Neural cell (in vitro differentiated cells): ENCODE measurements around the gene WWC1. TPM values are rescaled to one million over a fixed set of nuclear protein-coding genes. Genes with fewer than 3 reads are reported as not detected.

Experiments
- H2AFZ ChIP-seq: fragments of 200-600, 300-800 bp; sonication (generic), shearing (Covaris generic); 2 replicates; pipeline ENCODE4 v1.6.0; 2014; ENCODE audit warnings: low read depth, mild to moderate bottlenecking, antibody characterized with exemption, low read length, moderate library complexity
- H3F3A ChIP-seq: fragments of 200-600 bp; shearing (Covaris generic); 2 replicates; pipeline ENCODE4 v1.6.1; 2016; ENCODE audit warnings: mild to moderate bottlenecking, moderate library complexity, mixed read lengths, antibody characterized with exemption, low read length; ENCODE audit not compliant: insufficient read depth, poor library complexity, severe bottlenecking
- H3K27ac ChIP-seq: fragments of 200-600, 300-800 bp; sonication (generic), shearing (Covaris generic); 2 replicates; pipeline ENCODE4 v1.5.1; 2014; ENCODE audit warnings: mild to moderate bottlenecking, low read length, moderate library complexity
- H3K27me3 ChIP-seq: fragments of 300-800, 200-600 bp; sonication (generic), shearing (Covaris generic); 2 replicates; pipeline ENCODE4 v1.6.0; 2014; ENCODE audit warnings: mild to moderate bottlenecking, low read depth, low read length, moderate library complexity; ENCODE audit not compliant: insufficient read depth
- H3K36me3 ChIP-seq: fragments of 300-800, 200-600 bp; sonication (generic), shearing (Covaris generic); 2 replicates; pipeline ENCODE4 v1.5.1; 2014; ENCODE audit warnings: mild to moderate bottlenecking, antibody characterized with exemption, low read length, moderate library complexity; ENCODE audit not compliant: insufficient read depth
- H3K4me2 ChIP-seq: fragments of 300-800, 200-600 bp; sonication (generic), shearing (Covaris generic); 2 replicates; pipeline ENCODE4 v1.6.0; 2014; ENCODE audit warnings: mild to moderate bottlenecking, low read length
- H3K4me3 ChIP-seq: fragments of 300-800, 200-600 bp; sonication (generic), shearing (Covaris generic); 2 replicates; pipeline ENCODE4 v1.5.1; 2014; ENCODE audit warnings: mild to moderate bottlenecking, low read length, moderate library complexity
- H3K79me2 ChIP-seq: fragments of 200-600 bp; shearing (Covaris generic); replicated peaks from 2 replicates; pipeline ENCODE4 v1.6.0; 2014; ENCODE audit warnings: mild to moderate bottlenecking, low read length, moderate library complexity; ENCODE audit not compliant: insufficient read depth
- H3K9ac ChIP-seq: fragments of 300-800, 200-600 bp; sonication (generic), shearing (Covaris generic); 2 replicates; pipeline ENCODE4 v1.6.1; 2016; ENCODE audit warnings: mild to moderate bottlenecking, low read length, mixed read lengths
- H3K9me2 ChIP-seq: fragments of 200-600 bp; shearing (Covaris generic); 2 replicates; pipeline ENCODE4 v1.6.1; 2016; ENCODE audit warnings: mild to moderate bottlenecking, low read length, mixed read lengths; ENCODE audit not compliant: insufficient read depth
- H3K9me3 ChIP-seq: fragments of 200-600, 300-800 bp; sonication (generic), shearing (Covaris generic); 2 replicates; pipeline ENCODE4 v1.6.1; 2016; ENCODE audit warnings: mild to moderate bottlenecking, mixed run types, low read length, moderate library complexity, mixed read lengths
- H4K20me1 ChIP-seq: fragments of 200-600 bp; shearing (Covaris generic); 2 replicates; pipeline ENCODE4 v1.6.1; 2016; ENCODE audit warnings: mild to moderate bottlenecking, mixed run types; ENCODE audit not compliant: insufficient read depth
- CTCF ChIP-seq: fragments of 450-650 bp; IDR thresholded peaks from 2 replicates; pipeline ENCODE4 v1.5.1; 2014; ENCODE audit warnings: antibody characterized with exemption, mild to moderate bottlenecking, moderate library complexity; ENCODE audit not compliant: poor library complexity, severe bottlenecking
- EP300 ChIP-seq: fragments of 450-650 bp; conservative IDR thresholded peaks from 2 replicates; pipeline ENCODE4 v1.6.1; 2014; ENCODE audit warnings: antibody characterized with exemption, mild to moderate bottlenecking, moderate library complexity; ENCODE audit not compliant: poor library complexity, severe bottlenecking
- EZH2 ChIP-seq: fragments of 200-600, 300-800 bp; shearing (Covaris generic), sonication (generic); IDR thresholded peaks from 2 replicates; pipeline ENCODE4 v1.6.1; 2014; ENCODE audit warnings: antibody characterized with exemption, low read length, borderline replicate concordance, mild to moderate bottlenecking; ENCODE audit not compliant: insufficient read depth, poor library complexity, severe bottlenecking
- MXI1 ChIP-seq: fragments of 450-650 bp; conservative IDR thresholded peaks from 2 replicates; pipeline ENCODE4 v1.6.1; 2014; ENCODE audit warnings: antibody characterized with exemption, mild to moderate bottlenecking; ENCODE audit not compliant: poor library complexity, severe bottlenecking
- POLR2AphosphoS5 ChIP-seq: IDR thresholded peaks from 2 replicates; pipeline ENCODE4 v1.6.1; 2012
- RAD21 ChIP-seq: fragments of 450-650 bp; conservative IDR thresholded peaks from 2 replicates; pipeline ENCODE4 v1.6.1; 2014; ENCODE audit warnings: antibody characterized with exemption, mild to moderate bottlenecking, moderate library complexity
- REST ChIP-seq: IDR thresholded peaks from 2 replicates; pipeline ENCODE4 v1.6.1; 2012; ENCODE audit warnings: borderline replicate concordance
- SMC3 ChIP-seq: fragments of 450-650 bp; conservative IDR thresholded peaks from 2 replicates; pipeline ENCODE4 v1.6.1; 2014; ENCODE audit warnings: antibody characterized with exemption, mild to moderate bottlenecking, moderate library complexity; ENCODE audit not compliant: poor library complexity
- TAF1 ChIP-seq: IDR thresholded peaks from 2 replicates; pipeline ENCODE4 v1.6.1; 2012; ENCODE audit warnings: low read depth
- polyA plus RNA-seq: library from polyadenylated mRNA; depleted of rRNA; stranded (reverse); fragments of >200 nt; gene quantifications from 2 replicates; pipeline ENCODE4 v1.2.3, GENCODE V29; 2014

Gene WWC1
- polyA plus RNA-seq, 1 donor from 2014 or later: 0.97 TPM

DNA sequence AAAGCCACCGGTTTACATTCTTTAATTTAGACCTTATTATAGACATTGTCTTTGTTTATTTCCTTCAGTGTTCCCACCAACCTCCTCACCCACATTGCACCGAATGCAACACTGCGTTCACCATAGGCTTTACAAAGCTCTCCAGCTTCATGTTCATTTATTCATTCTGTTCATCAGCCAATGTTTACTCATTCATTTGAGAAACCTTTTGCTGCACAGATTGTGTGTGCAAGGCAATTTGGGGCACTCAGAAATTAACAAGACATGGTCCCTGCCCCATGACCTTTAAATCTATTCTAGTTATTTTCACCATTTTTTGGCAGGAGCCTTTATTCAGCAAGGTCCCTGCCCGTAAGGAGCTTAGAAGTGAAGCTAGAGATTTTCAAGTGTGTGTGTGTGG is 124.0 kb downstream of the WWC1 start:
- no peaks in the 10 kb centered on the region for H3K79me2 ChIP-seq
- H3K4me3 ChIP-seq: no peak overlapping the region
- no peaks in the 10 kb centered on the region for H3K36me3 ChIP-seq
- no peak overlapping the region for H3K9ac ChIP-seq
- no peak overlapping the region for H3K27ac ChIP-seq
- no peaks in the 10 kb centered on the region for H3F3A ChIP-seq
- TF ChIP-seq CTCF: no peak
- no peak for TF ChIP-seq SMC3
- no peak for TF ChIP-seq TAF1
- no peak for TF ChIP-seq RAD21
- TF ChIP-seq REST: no peak
- no peak for TF ChIP-seq EP300
- no peak for TF ChIP-seq POLR2AphosphoS5
- no peak for TF ChIP-seq EZH2
- TF ChIP-seq MXI1: no peak
- no peaks in the 10 kb centered on the region for H3K9me2 ChIP-seq
- H4K20me1 ChIP-seq: no peaks in the 10 kb centered on the region
- no peaks in the 10 kb centered on the region for H3K27me3 ChIP-seq
- no peak overlapping the region for H3K4me2 ChIP-seq
- no peaks in the 10 kb centered on the region for H3K9me3 ChIP-seq
- no peak overlapping the region for H2AFZ ChIP-seq

DNA sequence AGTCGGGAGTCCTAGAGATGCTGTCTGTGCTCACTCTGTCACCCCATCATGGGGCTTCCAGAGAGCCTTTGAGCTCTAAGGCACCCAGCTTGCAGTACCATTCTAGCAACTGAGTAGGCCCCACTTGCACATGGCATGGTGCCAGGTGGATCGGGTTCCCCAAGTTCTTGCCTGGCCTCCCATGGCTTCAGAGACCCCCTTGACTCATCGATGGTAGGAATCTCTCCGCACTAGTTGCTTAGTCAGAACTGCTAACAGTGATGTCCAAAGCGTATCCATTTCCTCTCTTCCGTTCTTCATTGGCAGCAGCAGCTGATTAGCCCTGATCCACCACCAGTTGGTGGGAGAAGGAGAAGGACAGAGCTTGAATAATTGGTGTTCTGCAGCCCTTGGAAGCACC is 124.5 kb downstream of the WWC1 start:
- Histone ChIP-seq H3K9me3 (no peaks in the 10 kb centered on the region), H3F3A (no peaks in the 10 kb centered on the region), H3K79me2 (no peaks in the 10 kb centered on the region), H3K9me2 (no peaks in the 10 kb centered on the region), H3K36me3 (no peaks in the 10 kb centered on the region), H3K4me2 (no peak overlapping the region), H3K4me3 (no peak overlapping the region), H2AFZ (no peak overlapping the region), H4K20me1 (no peaks in the 10 kb centered on the region), H3K27me3 (no peaks in the 10 kb centered on the region), H3K9ac (no peak overlapping the region), H3K27ac (no peak overlapping the region)
- TF ChIP-seq REST (no peak), RAD21 (no peak), POLR2AphosphoS5 (no peak), EZH2 (no peak), SMC3 (no peak), TAF1 (no peak), EP300 (no peak), MXI1 (no peak), CTCF (no peak)
